HG02938 (cell line): Measurements from ENCODE around the gene GGCT.

Source experiments
- ATAC-seq: cut with Tn5 transposase; IDR thresholded peaks from one replicate; pipeline ENCODE4 v1.9.1; 2021; ENCODE audit warnings: mild to moderate bottlenecking, moderate library complexity; ENCODE audit not compliant: unreplicated experiment

Gene GGCT

GRCh38 chr7:30465046-30465810, 39.4 kb downstream of the GGCT start:
- ATAC-seq = no peak

GRCh38 chr7:30464231-30464671, 40.4 kb downstream of the GGCT start:
- peak; percentile 45 for ATAC-seq

- no peak for ATAC-seq
These were observed 41.1 kb downstream of the GGCT start for GRCh38 chr7:30463405-30464145.

GRCh38 chr7:30462179-30462578, 42.5 kb downstream of the GGCT start:
- ATAC-seq = no peak

- no peak for ATAC-seq
These were observed 44.4 kb downstream of the GGCT start for GRCh38 chr7:30460246-30460633.

- ATAC-seq = no peak
These were observed 44.9 kb downstream of the GGCT start for GRCh38 chr7:30459591-30460245.

GRCh38 chr7:30458311-30458710, 46.3 kb downstream of the GGCT start:
- no peak for ATAC-seq

GRCh38 chr7:30453921-30454320, 50.7 kb downstream of the GGCT start:
- ATAC-seq = no peak

- ATAC-seq = no peak
These were observed 51.6 kb downstream of the GGCT start for GRCh38 chr7:30453016-30453415.

- ATAC-seq = no peak
These were observed 52.2 kb downstream of the GGCT start for GRCh38 chr7:30452280-30452930.

GRCh38 chr7:30451539-30452279, 52.9 kb downstream of the GGCT start:
- ATAC-seq = no peak

- ATAC-seq = no peak
These were observed 53.6 kb downstream of the GGCT start for GRCh38 chr7:30450983-30451497.

GRCh38 chr7:30450240-30450982, 54.2 kb downstream of the GGCT start:
- no peak for ATAC-seq

GRCh38 chr7:30448461-30449189, 56.0 kb downstream of the GGCT start:
- no peak for ATAC-seq

- ATAC-seq = no peak
These were observed 57.2 kb downstream of the GGCT start for GRCh38 chr7:30447466-30447865.
